ENCODE results near the gene C17orf107. TPM values are rescaled to one million over a fixed set of nuclear protein-coding genes. Genes with fewer than 3 reads are reported as not detected.

C17orf107 gene
- total RNA-seq, 2 experiments from 2014 or later: 0.76 to 0.79 TPM

GRCh38 chr17:4948931-4949320 lies 49.6 kb downstream of the C17orf107 start:
- TF ChIP-seq EZH2phosphoT487 (IDR thresholded peaks at IDR 0.05; ENCODE audit: borderline replicate concordance, low read depth, low read length): no peak
- no peak for TF ChIP-seq CTCF (conservative IDR thresholded peaks at IDR 0.05; ENCODE audit: low read length)
- no TSS peak for BruUV-seq (replicated peaks)
- Histone ChIP-seq H3K79me2 (ENCODE audit: insufficient read depth, low read depth, low read length) (peaks cover 39% of the 10 kb centered on the region), H3K4me1 (ENCODE audit: insufficient read depth, low read length, poor library complexity, severe bottlenecking) (peaks cover 49% of the 10 kb centered on the region), H3K9me2 (ENCODE audit: insufficient read depth, low read length) (no peaks in the 10 kb centered on the region), H4K20me1 (ENCODE audit: insufficient read depth, low read length) (peaks cover 19% of the 10 kb centered on the region), H3K9me3 (ENCODE audit: low read length) (no peaks in the 10 kb centered on the region), H3K4me2 (ENCODE audit: low read length) (peak overlapping the region; percentile 93), H3K27ac (ENCODE audit: low read depth, low read length, poor library complexity, severe bottlenecking) (peak overlapping the region; percentile 99), H2AFZ (ENCODE audit: low read length) (peak overlapping the region; percentile 15; the same call in 1 of the 2 replicates), H3K4me3 (ENCODE audit: low read depth, low read length, poor library complexity, severe bottlenecking) (peak overlapping the region; percentile 100), H3K36me3 (ENCODE audit: insufficient read depth, low read length) (peaks cover 43% of the 10 kb centered on the region)
- ChIA-PET POLR2A (interaction anchor here (0.7 to 0.9 kb wide), 2 partner anchors 19 to 392 kb away, joined by 3 read pairs; partner anchors contain the start of gene SPAG7), CTCF (ENCODE audit: unreplicated experiment) (no interaction called here)
- intact Hi-C loops (cut with micrococcal nuclease; ENCODE audit: unreplicated experiment): loop anchor here (1.0 to 10.0 kb wide), 3 partner anchors 18 to 246 kb away; partner anchors contain the start of genes INCA1, KIF1C, SPAG7 and ZNF594
- peak; percentile 93 for DNase-seq (ENCODE audit: low spot score)

GRCh38 chr17:4949321-4950074 lies 50.2 kb downstream of the C17orf107 start:
- H3K9me3 ChIP-seq (ENCODE audit: low read length): no peaks in the 10 kb centered on the region
- intact Hi-C loops (cut with micrococcal nuclease; ENCODE audit: unreplicated experiment): loop anchor here (1.0 to 10.0 kb wide), 2 partner anchors 18 to 245 kb away; partner anchors contain the start of genes SPAG7 and ZNF594
- ChIA-PET POLR2A (interaction anchor here (3.8 to 5.9 kb wide), 2 partner anchors 10 to 18 kb away, joined by 18 to 51 read pairs; partner anchors contain the start of genes RNF167, SLC25A11 and SPAG7), CTCF (ENCODE audit: unreplicated experiment) (no interaction called here)
- peaks cover 19% of the 10 kb centered on the region for H4K20me1 ChIP-seq (ENCODE audit: insufficient read depth, low read length)
- peak overlapping the region; percentile 15; the same call in 1 of the 2 replicates for H2AFZ ChIP-seq (ENCODE audit: low read length)
- H3K4me1 ChIP-seq (ENCODE audit: insufficient read depth, low read length, poor library complexity, severe bottlenecking): peaks cover 44% of the 10 kb centered on the region
- peak; percentile 93 for DNase-seq (ENCODE audit: low spot score)
- H3K36me3 ChIP-seq (ENCODE audit: insufficient read depth, low read length): peaks cover 37% of the 10 kb centered on the region
- BruUV-seq (replicated peaks): no TSS peak
- peak overlapping the region; percentile 100 for H3K4me3 ChIP-seq (ENCODE audit: low read depth, low read length, poor library complexity, severe bottlenecking)
- H3K9me2 ChIP-seq (ENCODE audit: insufficient read depth, low read length): no peaks in the 10 kb centered on the region
- peak overlapping the region; percentile 99 for H3K27ac ChIP-seq (ENCODE audit: low read depth, low read length, poor library complexity, severe bottlenecking)
- H3K79me2 ChIP-seq (ENCODE audit: insufficient read depth, low read depth, low read length): peaks cover 35% of the 10 kb centered on the region
- TF ChIP-seq CTCF (conservative IDR thresholded peaks at IDR 0.05; ENCODE audit: low read length): no peak
- no peak for TF ChIP-seq EZH2phosphoT487 (IDR thresholded peaks at IDR 0.05; ENCODE audit: borderline replicate concordance, low read depth, low read length)
- peak overlapping the region; percentile 93 for H3K4me2 ChIP-seq (ENCODE audit: low read length)

Measured in OCI-LY7 (cell line).